Spinal cord (tissue), 10 donors: ENCODE results near the gene OLFML2B. TPM values are rescaled to one million over a fixed set of nuclear protein-coding genes. Genes with fewer than 3 reads are reported as not detected.

Experiments
- DNase-seq, 6 donors: peaks; one replicate each; pipeline versions ENCODE4 v3.0.0 to v3.0.0-alpha.2; 2013 to 2015; ENCODE audit warnings: low spot score in 6 of 6, low read depth in 4 of 6
- H3K27ac ChIP-seq: one replicate; pipeline ENCODE4 v1.5.1; 2013; ENCODE audit warnings: low read depth, low read length, control low read depth
- H3K27me3 ChIP-seq: one replicate; pipeline ENCODE4 v1.6.1; 2013; ENCODE audit warnings: low read length; ENCODE audit not compliant: control insufficient read depth, insufficient read depth
- H3K36me3 ChIP-seq: one replicate; pipeline ENCODE4 v1.6.1; 2013; ENCODE audit warnings: low read length; ENCODE audit not compliant: control insufficient read depth, insufficient read depth
- H3K4me1 ChIP-seq: one replicate; pipeline ENCODE4 v1.6.1; 2013; ENCODE audit warnings: low read length; ENCODE audit not compliant: control insufficient read depth, insufficient read depth
- H3K4me3 ChIP-seq: one replicate; pipeline ENCODE4 v1.5.1; 2013; ENCODE audit warnings: low read depth, low read length, control low read depth
- H3K9me3 ChIP-seq: one replicate; pipeline ENCODE4 v1.6.1; 2013; ENCODE audit warnings: low read length; ENCODE audit not compliant: control insufficient read depth, insufficient read depth
- WGBS: methylation state at CpG from one replicate; pipeline ENCODE4 v1.1.5; 2013; ENCODE audit warnings: missing lambda C conversion rate; ENCODE audit not compliant: insufficient coverage; 5-methylcytosine and 5-hydroxymethylcytosine counted together
- polyA plus RNA-seq, 2 donors: library from polyadenylated mRNA; unstranded; fragments of 120-200 nt; gene quantifications; one replicate each; pipeline ENCODE4 v1.2.1, GENCODE V29; 2013; ENCODE audit not compliant: insufficient read length in 2 of 2
- total RNA-seq, 2 donors: library from RNA; depleted of rRNA in 1 of 2; stranded (reverse); fragments of 120-200 nt in 1 of 2; fragments of >200 nt in 1 of 2; gene quantifications; one replicate each; pipeline versions ENCODE4 v1.2.3 to v1.2.4, GENCODE V29; 2013 to 2014
- donor health status: healthy.

Gene OLFML2B
- total and polyA plus RNA-seq, 4 donors: 13.7 to 64.5 (median 25.2) TPM

DNA sequence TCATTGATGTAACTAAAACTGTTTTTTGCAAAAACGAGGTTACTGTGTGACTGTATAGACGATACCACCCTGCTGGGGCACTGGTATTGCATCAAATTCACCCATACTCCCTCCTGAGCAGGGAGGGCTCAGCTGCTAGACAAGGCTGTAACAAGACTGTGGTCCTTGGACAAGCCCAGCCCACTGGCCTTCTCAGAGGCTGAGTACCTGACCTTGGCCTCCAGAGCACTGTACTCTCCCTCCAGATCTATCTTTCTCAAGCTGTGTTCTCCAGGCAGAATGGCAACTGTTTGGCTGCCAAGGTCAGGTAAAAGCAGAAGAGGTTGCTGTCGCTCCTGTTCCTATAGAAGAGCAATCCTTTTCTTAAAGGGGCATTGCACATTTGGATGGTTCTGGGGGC is 8.5 kb downstream of the OLFML2B start:
- 68% methylated on average over 3 of the region's 3 CpGs for WGBS
- Histone ChIP-seq H3K27ac (no peak overlapping the region), H3K4me3 (no peak overlapping the region), H3K36me3 (no peaks in the 10 kb centered on the region), H3K27me3 (no peaks in the 10 kb centered on the region), H3K4me1 (peaks cover 9% of the 10 kb centered on the region), H3K9me3 (peaks cover 8% of the 10 kb centered on the region)
- no peak for DNase-seq

DNA sequence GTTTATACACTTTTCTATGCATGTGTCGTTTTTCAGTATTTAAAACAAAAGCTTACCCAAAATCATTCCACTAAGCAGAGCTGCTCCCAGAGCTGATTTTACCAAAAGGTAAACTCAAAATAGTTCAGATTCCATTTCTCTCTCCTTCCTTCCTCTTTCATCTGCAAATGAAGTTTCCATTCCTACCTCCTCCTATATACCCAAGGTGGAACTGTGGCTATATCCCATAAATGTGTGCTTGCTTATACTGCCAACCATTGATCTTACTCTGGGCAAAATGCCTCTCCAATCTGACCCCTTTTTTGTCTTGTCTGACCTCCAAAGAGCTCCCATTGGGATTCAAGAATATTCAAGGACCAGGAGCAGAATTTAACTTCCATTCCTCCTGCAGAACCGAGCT is 9.5 kb downstream of the OLFML2B start:
- H3K27me3 ChIP-seq: no peaks in the 10 kb centered on the region
- peaks cover 6% of the 10 kb centered on the region for H3K4me1 ChIP-seq
- no peak overlapping the region for H3K4me3 ChIP-seq
- H3K27ac ChIP-seq: no peak overlapping the region
- WGBS: no CpG with 5 or more reads among the region's 2 CpGs
- DNase-seq: no peak
- no peaks in the 10 kb centered on the region for H3K36me3 ChIP-seq
- H3K9me3 ChIP-seq: peaks cover 8% of the 10 kb centered on the region

DNA sequence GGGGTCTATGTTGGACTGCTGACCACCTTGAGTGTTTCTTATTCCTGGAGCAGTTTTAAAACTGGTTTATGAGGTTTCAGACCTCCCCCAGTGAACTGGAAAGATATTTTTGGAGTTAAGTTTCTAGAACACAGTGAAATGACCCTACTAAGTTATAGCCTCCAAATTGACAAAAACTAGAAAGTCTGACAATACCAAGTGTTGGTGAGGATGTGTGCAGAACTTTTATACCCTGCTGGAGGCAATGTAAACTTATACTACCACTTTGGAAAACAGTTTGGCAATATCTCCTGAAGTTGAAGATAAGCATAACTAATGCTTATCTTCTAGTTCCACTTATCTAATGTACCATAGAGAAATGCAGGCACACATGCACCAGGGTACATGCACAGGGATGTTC is 10.4 kb downstream of the OLFML2B start:
- Histone ChIP-seq H3K9me3 (peaks cover 8% of the 10 kb centered on the region), H3K4me3 (no peak overlapping the region), H3K4me1 (peaks cover 5% of the 10 kb centered on the region), H3K27me3 (no peaks in the 10 kb centered on the region), H3K27ac (no peak overlapping the region), H3K36me3 (no peaks in the 10 kb centered on the region)
- no peak for DNase-seq

DNA sequence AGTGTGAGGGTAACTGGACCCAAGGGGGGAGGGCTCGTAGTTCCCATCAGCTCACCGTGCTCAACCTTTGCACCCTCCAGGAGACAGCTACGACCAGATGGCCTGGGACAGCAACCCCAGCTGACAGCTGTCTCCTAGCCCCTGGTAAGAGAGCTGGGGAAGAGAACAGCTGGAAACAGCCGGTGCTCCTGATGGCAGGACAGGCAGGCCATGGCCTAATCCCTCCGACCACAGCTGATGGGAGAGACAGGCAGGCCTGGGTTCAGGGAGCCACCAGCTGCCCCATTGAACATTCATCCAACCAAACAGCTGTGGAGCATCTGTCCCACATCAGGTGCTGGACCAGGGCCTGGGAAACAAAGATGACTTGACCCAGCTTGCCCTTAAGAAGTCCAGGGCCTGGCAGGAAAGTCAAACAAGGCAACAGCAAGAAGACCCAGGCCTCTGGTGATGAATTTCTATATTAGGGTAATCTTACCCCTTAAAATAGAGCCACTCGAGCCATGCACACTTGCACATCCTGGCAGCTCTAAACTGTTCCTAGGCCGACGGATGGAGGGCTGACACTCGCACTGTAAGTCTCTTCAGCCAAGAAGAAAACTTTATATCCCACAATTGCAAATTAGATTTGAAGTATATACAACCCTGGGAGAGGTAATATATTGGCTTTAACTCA is 12.2 kb downstream of the OLFML2B start:
- Histone ChIP-seq H3K4me1 (peaks cover 5% of the 10 kb centered on the region), H3K36me3 (no peaks in the 10 kb centered on the region), H3K27ac (no peak overlapping the region), H3K9me3 (peaks cover 8% of the 10 kb centered on the region), H3K27me3 (no peaks in the 10 kb centered on the region), H3K4me3 (no peak overlapping the region)
- 75% methylated on average over 3 of the region's 9 CpGs for WGBS
- DNase-seq: no peak

DNA sequence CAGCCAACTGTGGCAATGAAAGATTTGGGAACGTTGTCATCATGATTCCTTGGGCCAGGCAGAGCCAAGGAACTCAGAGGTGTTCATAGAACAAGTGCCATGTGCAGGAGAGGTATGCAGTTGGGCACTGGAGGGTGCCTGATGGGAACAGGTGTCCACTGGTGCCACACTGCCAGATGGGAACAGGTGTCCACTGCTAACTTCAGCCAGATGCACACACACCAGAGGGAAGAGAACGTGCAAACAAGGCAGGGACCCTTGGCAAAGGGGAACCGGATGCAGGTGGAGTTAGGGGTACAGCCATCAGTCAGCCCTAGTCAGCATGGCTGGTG is 13.5 kb downstream of the OLFML2B start:
- Histone ChIP-seq H3K9me3 (peaks cover 8% of the 10 kb centered on the region), H3K27me3 (no peaks in the 10 kb centered on the region), H3K4me3 (no peak overlapping the region), H3K27ac (no peak overlapping the region), H3K4me1 (peaks cover 5% of the 10 kb centered on the region), H3K36me3 (no peaks in the 10 kb centered on the region)
- 69% methylated on average over 3 of the region's 3 CpGs for WGBS
- no peak for DNase-seq

DNA sequence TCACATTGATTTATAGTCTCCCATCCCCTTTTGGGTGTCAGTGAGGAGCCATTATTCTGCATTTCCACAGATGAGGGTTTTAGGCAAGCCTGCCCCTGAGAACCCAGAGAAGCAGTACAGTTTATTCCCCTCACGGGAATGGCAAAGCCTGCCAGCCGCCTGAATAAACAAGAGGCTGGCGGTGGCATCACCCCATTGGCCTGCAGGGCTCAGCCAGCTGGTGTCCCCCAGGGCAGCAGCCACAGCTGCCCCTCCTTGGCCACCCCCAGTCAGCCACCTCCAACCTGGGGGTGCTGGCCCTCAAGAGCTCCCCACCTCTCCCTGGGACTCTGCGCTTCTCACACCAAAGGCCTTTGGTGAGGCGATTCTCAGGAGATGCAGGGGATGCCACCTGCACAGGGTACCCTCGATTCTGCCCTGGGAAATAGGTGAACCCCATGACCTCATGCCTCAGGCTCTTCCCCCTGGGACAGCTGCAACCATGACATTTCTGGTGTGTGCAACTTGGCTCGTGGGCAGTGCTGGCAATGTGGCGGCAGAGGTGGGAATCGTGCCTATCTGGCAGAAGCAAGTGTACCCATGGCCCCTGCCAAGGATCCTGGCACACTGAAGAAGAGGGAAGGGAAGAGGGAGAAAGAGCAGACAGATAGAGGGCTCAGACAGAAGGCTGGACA is 14.0 kb downstream of the OLFML2B start:
- no peak for DNase-seq
- Histone ChIP-seq H3K27ac (no peak overlapping the region), H3K9me3 (peaks cover 8% of the 10 kb centered on the region), H3K4me1 (peaks cover 5% of the 10 kb centered on the region), H3K27me3 (no peaks in the 10 kb centered on the region), H3K4me3 (no peak overlapping the region), H3K36me3 (no peaks in the 10 kb centered on the region)
- 66% methylated on average over 9 of the region's 9 CpGs for WGBS

DNA sequence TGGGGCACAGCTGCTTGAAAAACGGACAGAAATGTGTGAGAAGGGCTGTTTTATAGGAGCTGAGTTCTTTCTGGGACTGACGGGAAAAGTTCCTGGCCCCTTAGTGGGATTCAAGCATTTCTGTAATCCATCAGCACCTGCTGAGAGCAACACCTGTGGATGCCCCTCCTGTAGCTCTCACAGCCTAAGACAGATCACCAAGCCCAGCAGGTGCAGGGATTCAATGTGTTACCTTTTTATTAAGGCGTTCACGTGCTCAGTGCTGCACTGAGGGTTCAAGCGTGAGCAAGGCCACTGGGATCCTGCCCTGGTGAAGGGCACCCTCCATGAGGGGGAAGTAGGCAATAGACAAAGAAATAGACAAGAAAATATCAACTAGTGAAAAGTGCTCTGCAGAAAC is 14.9 kb downstream of the OLFML2B start:
- no peak for DNase-seq
- Histone ChIP-seq H3K27ac (no peak overlapping the region), H3K4me1 (peaks cover 5% of the 10 kb centered on the region), H3K36me3 (no peaks in the 10 kb centered on the region), H3K4me3 (no peak overlapping the region), H3K9me3 (peaks cover 5% of the 10 kb centered on the region), H3K27me3 (no peaks in the 10 kb centered on the region)
- WGBS: 59% methylated on average over 2 of the region's 5 CpGs

DNA sequence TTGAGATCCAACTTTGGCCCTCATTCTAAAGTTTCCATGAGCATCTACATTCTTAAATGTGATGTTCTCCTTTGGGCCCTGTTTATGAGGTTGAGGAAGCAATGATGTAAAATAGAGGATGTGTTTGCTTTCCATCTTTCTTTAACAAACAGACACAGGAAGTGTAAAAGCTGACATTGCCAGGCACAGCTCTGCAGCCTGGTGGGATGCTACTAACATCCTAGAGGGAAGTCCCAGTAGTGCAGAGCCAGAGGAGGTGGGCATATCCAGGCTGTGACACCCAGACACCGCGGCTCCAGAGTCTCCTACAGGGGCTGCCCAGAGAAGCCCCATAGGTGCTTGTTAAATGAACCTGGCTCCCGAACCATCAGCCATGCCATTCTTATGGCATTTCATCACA is 16.2 kb downstream of the OLFML2B start:
- Histone ChIP-seq H3K36me3 (no peaks in the 10 kb centered on the region), H3K4me1 (peaks cover 5% of the 10 kb centered on the region), H3K9me3 (no peaks in the 10 kb centered on the region), H3K27me3 (no peaks in the 10 kb centered on the region), H3K27ac (no peak overlapping the region), H3K4me3 (no peak overlapping the region)
- 83% methylated on average over 3 of the region's 3 CpGs for WGBS
- no peak for DNase-seq

DNA sequence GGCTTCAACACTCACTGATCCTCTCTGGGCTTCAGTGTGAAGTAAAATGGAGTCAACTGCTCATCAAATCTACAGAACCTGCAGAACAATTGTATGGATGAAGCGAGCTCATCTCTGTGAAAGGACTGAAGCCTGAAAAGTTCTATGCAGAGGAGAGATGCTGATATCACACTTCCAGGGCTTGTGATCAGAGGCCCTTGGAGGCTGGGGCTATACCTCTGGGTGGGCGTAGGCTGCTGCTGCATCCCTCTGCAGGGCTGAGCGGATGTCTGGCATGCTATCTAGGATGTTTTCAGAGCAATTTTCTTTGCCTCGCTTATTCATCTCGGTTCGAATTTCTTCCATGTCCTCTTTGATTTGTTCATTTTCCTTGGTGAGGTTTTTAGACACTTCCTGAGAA is 17.6 kb downstream of the OLFML2B start:
- peaks cover 5% of the 10 kb centered on the region for H3K4me1 ChIP-seq
- H3K36me3 ChIP-seq: no peaks in the 10 kb centered on the region
- 85% methylated on average over 6 of the region's 6 CpGs for whole genome bisulfite sequencing
- no peaks in the 10 kb centered on the region for H3K27me3 ChIP-seq
- DNase-seq: no peak
- H3K9me3 ChIP-seq: peaks cover 2% of the 10 kb centered on the region
- no peak overlapping the region for H3K4me3 ChIP-seq
- no peak overlapping the region for H3K27ac ChIP-seq

DNA sequence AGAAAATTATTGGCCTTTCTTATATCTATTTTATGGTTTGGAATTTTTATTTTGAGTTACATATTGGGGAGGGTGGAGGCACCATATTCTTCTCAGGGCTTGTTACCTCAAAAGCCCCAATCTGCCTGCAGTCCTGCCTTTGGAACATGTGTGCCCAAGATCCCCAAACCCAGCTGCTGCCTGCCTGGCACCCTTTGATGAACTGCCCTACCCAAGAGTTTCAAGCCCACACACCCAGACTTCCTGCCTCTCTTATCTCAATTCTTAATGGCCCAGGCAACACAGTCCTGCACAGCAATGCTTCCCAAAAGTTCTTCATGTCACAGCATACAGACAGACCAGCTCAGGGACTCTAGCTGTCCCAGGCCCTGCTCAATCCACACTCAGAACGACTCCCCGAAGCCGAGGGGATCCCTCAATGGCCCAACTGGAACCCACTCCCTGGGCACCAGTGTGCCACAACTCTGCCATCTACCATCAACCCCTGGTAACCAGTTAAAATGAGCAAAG is 19.2 kb downstream of the OLFML2B start:
- no peak overlapping the region for H3K27ac ChIP-seq

More for the DNA sequence above, 19.2 kb downstream of the OLFML2B start:
- Histone ChIP-seq H3K36me3 (no peaks in the 10 kb centered on the region), H3K4me1 (peaks cover 1% of the 10 kb centered on the region), H3K27me3 (no peaks in the 10 kb centered on the region), H3K4me3 (no peak overlapping the region), H3K9me3 (peaks cover 2% of the 10 kb centered on the region)
- 92% methylated on average over 3 of the region's 3 CpGs for WGBS
- DNase-seq: no peak
